H9 (cell line): ENCODE results near the gene KCTD5. TPM values are rescaled to one million over a fixed set of nuclear protein-coding genes. Genes with fewer than 3 reads are reported as not detected.

ENCODE experiments used
- DNase-seq: peaks from one replicate; pipeline ENCODE4 v3.0.0-alpha.2; 2017
- H2AFZ ChIP-seq: one replicate; pipeline ENCODE4 v1.6.1; 2013; ENCODE audit warnings: mild to moderate bottlenecking, low read length, control low read depth, moderate library complexity
- H2AK5ac ChIP-seq: 2 replicates; pipeline ENCODE4 v1.6.1; 2013; ENCODE audit warnings: low read length, control low read depth, mixed read lengths; ENCODE audit not compliant: insufficient read length
- H2BK120ac ChIP-seq: one replicate; pipeline ENCODE4 v1.6.1; 2013; ENCODE audit warnings: low read depth, mild to moderate bottlenecking, low read length, control low read depth, inconsistent platforms; ENCODE audit not compliant: poor library complexity, severe bottlenecking
- H2BK12ac ChIP-seq: 2 replicates; pipeline ENCODE4 v1.6.1; 2013; ENCODE audit warnings: low read length, control low read depth, mixed read lengths, low read depth; ENCODE audit not compliant: insufficient read length
- H2BK15ac ChIP-seq: 2 replicates; pipeline ENCODE4 v1.6.1; 2013; ENCODE audit warnings: low read depth, low read length, control low read depth
- H2BK20ac ChIP-seq: one replicate; pipeline ENCODE4 v1.6.1; 2013; ENCODE audit warnings: low read depth, mild to moderate bottlenecking, low read length, control low read depth, inconsistent platforms; ENCODE audit not compliant: poor library complexity, severe bottlenecking
- H2BK5ac ChIP-seq: 2 replicates; pipeline ENCODE4 v1.6.1; 2013; ENCODE audit warnings: low read length, control low read depth, mixed read lengths; ENCODE audit not compliant: insufficient read length
- H3K14ac ChIP-seq: 2 replicates; pipeline ENCODE4 v1.6.1; 2013; ENCODE audit warnings: low read length, control low read depth; ENCODE audit not compliant: insufficient read depth
- H3K18ac ChIP-seq: 2 replicates; pipeline ENCODE4 v1.6.1; 2013; ENCODE audit warnings: low read depth, mild to moderate bottlenecking, mixed read lengths, low read length, control low read depth; ENCODE audit not compliant: insufficient read length
- H3K23ac ChIP-seq: 2 replicates; pipeline ENCODE4 v1.6.1; 2013; ENCODE audit warnings: low read length, control low read depth, mixed read lengths, low read depth; ENCODE audit not compliant: insufficient read length
- H3K23me2 ChIP-seq: 2 replicates; pipeline ENCODE4 v1.6.1; 2013; ENCODE audit warnings: low read depth, mild to moderate bottlenecking, mixed read lengths, low read length, control low read depth; ENCODE audit not compliant: insufficient read length, poor library complexity, severe bottlenecking
- H3K27ac ChIP-seq: 2 replicates; pipeline ENCODE4 v1.5.1; 2013; ENCODE audit warnings: low read length, control low read depth, mixed read lengths, low read depth; ENCODE audit not compliant: insufficient read length
- H3K27me3 ChIP-seq: 2 replicates; pipeline ENCODE4 v1.6.1; 2013; ENCODE audit warnings: low read length, control low read depth, inconsistent platforms; ENCODE audit not compliant: insufficient read depth
- H3K4ac ChIP-seq: 2 replicates; pipeline ENCODE4 v1.6.1; 2013; ENCODE audit warnings: low read depth, mild to moderate bottlenecking, control low read depth, inconsistent platforms, low read length, moderate library complexity
- H3K4me1 ChIP-seq: 2 replicates; pipeline ENCODE4 v1.6.1; 2013; ENCODE audit warnings: low read length, control low read depth, inconsistent platforms; ENCODE audit not compliant: insufficient read depth
- H3K4me2 ChIP-seq: 2 replicates; pipeline ENCODE4 v1.6.1; 2013; ENCODE audit warnings: low read length, control low read depth, mixed read lengths; ENCODE audit not compliant: insufficient read length, insufficient read depth
- H3K56ac ChIP-seq: 2 replicates; pipeline ENCODE4 v1.6.1; 2013; ENCODE audit warnings: low read depth, mild to moderate bottlenecking, mixed read lengths, low read length, control low read depth; ENCODE audit not compliant: insufficient read length
- H3K79me1 ChIP-seq: 2 replicates; pipeline ENCODE4 v1.6.1; 2013; ENCODE audit warnings: low read depth, mild to moderate bottlenecking, moderate library complexity, low read length, control low read depth, inconsistent platforms; ENCODE audit not compliant: insufficient read depth, poor library complexity, severe bottlenecking
- H3K79me2 ChIP-seq: 2 replicates; pipeline ENCODE4 v1.6.1; 2013; ENCODE audit warnings: low read length, control low read depth, inconsistent platforms; ENCODE audit not compliant: insufficient read depth
- H3K9ac ChIP-seq: 2 replicates; pipeline ENCODE4 v1.6.1; 2013; ENCODE audit warnings: low read length, control low read depth, mixed read lengths; ENCODE audit not compliant: insufficient read length; ENCODE audit errors: extremely low read depth
- H3K9me3 ChIP-seq: one replicate; pipeline ENCODE4 v1.6.1; 2013; ENCODE audit warnings: low read depth, low read length, inconsistent platforms; ENCODE audit not compliant: control insufficient read depth
- H3T11ph ChIP-seq: one replicate; pipeline ENCODE4 v1.6.1; 2013; ENCODE audit warnings: mild to moderate bottlenecking, low read length, control low read depth, inconsistent platforms
- H4K20me1 ChIP-seq: one replicate; pipeline ENCODE4 v1.6.1; 2013; ENCODE audit not compliant: control insufficient read depth, insufficient read length, insufficient read depth
- H4K5ac ChIP-seq: 2 replicates; pipeline ENCODE4 v1.6.1; 2013; ENCODE audit warnings: low read depth, mild to moderate bottlenecking, mixed read lengths, low read length, control low read depth; ENCODE audit not compliant: insufficient read length
- H4K8ac ChIP-seq: replicated peaks from 2 replicates; pipeline ENCODE4 v1.6.1; 2013; ENCODE audit warnings: low read length, control low read depth, mixed read lengths, low read depth; ENCODE audit not compliant: insufficient read length
- H4K91ac ChIP-seq: 2 replicates; pipeline ENCODE4 v1.6.1; 2013; ENCODE audit warnings: low read depth, mild to moderate bottlenecking, moderate library complexity, mixed read lengths, low read length, control low read depth; ENCODE audit not compliant: insufficient read length
- H3K27ac Mint-ChIP-seq, 3 experiments: 2 replicates in 2 of 3; 3 replicates in 1 of 3; pipeline ENCODE4 v1.8.0; 2020 to 2021; ENCODE audit warnings: mixed read lengths in 3 of 3, mild to moderate bottlenecking in 1 of 3, moderate library complexity in 1 of 3
- H3K27me3 Mint-ChIP-seq: 2 replicates; pipeline ENCODE4 v1.8.0; 2021; ENCODE audit warnings: low read depth, mild to moderate bottlenecking, moderate library complexity, mixed read lengths
- H3K36me3 Mint-ChIP-seq, 3 experiments: 2 replicates in 2 of 3; 3 replicates in 1 of 3; pipeline ENCODE4 v1.8.0; 2020 to 2021; ENCODE audit warnings: low read depth in 3 of 3, mixed read lengths in 3 of 3; ENCODE audit not compliant: insufficient read depth in 1 of 3
- H3K4me1 Mint-ChIP-seq, 2 experiments: 2 replicates each; pipeline ENCODE4 v1.8.0; 2020; ENCODE audit warnings: mixed read lengths in 2 of 2
- H3K4me3 Mint-ChIP-seq, 2 experiments: 2 replicates in 1 of 2; 3 replicates in 1 of 2; pipeline ENCODE4 v1.8.0; 2020 to 2021; ENCODE audit warnings: mild to moderate bottlenecking in 2 of 2, mixed read lengths in 2 of 2, moderate library complexity in 1 of 2
- H3K9me3 Mint-ChIP-seq, 2 experiments: 2 replicates in 1 of 2; 3 replicates in 1 of 2; pipeline ENCODE4 v1.8.0; 2020; ENCODE audit warnings: mild to moderate bottlenecking in 2 of 2, mixed read lengths in 2 of 2, moderate library complexity in 1 of 2
- WGBS: extraction: QIAGEN DNeasy Blood & Tissue Kit; methylation state at CpG from one replicate; pipeline ENCODE4 v1.1.7; 2013; ENCODE audit warnings: missing lambda C conversion rate, low lambda C conversion rate, mixed read lengths; ENCODE audit not compliant: insufficient read length; ENCODE audit errors: extremely low coverage; 5-methylcytosine and 5-hydroxymethylcytosine counted together
- total RNA-seq: library from RNA; stranded (reverse); gene quantifications from 2 replicates; pipeline ENCODE4 v1.2.1, GENCODE V29; 2021
- TF ChIP-seq, protein P1 (sequence below): fragments of 200-600 bp; sonication (generic); conservative IDR thresholded peaks from 3 replicates; pipeline ENCODE4 v1.8.0; 2021; ENCODE audit warnings: antibody characterized with exemption, mild to moderate bottlenecking

Gene KCTD5
- total RNA-seq, 1 experiment from 2014 or later = 39.9 TPM

DNA sequence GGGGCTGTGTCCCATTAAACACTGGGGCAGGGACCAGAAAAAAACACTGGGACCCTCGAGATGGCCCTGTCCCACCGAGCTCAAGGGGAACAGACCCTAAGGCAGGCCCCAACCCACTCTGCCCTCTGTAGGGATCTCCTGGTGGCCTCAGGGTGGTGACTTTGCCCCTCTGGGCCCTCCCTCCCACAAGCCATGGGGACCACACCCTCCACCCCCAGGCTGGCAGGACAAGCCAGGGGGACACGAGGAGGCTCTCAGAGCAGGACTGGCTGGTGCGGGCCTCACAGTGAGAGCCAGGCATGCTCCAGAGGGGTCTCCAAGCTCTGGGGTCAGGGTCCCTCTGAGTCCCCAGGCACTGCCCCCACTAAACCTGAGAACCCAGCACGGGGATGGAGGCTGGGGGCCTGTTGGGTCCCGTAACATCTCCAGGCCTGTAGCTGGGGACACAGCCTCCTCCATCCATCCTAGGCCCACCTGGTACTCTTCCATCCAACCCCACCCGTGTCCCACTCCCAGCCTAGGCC lies 55.6 kb downstream of the KCTD5 start:
- no peak overlapping the region for H3K4ac ChIP-seq
- H3K4me2 ChIP-seq = no peak overlapping the region
- no peaks in the 10 kb centered on the region for H3K79me2 ChIP-seq
- no peak overlapping the region for H2BK120ac ChIP-seq
- H2BK12ac ChIP-seq = no peak overlapping the region
- H3K9me3 Mint-ChIP-seq = no peaks in the 10 kb centered on the region
- H4K20me1 ChIP-seq = no peaks in the 10 kb centered on the region
- H3K4me3 Mint-ChIP-seq = no peak overlapping the region
- no peaks in the 10 kb centered on the region for H3K36me3 Mint-ChIP-seq
- no peak overlapping the region for H3K27ac ChIP-seq
- DNase-seq = no peak
- H2AK5ac ChIP-seq = no peak overlapping the region
- H3K4me1 ChIP-seq = no peaks in the 10 kb centered on the region
- no peak overlapping the region for H3K14ac ChIP-seq
- TF ChIP-seq, protein P1, sequence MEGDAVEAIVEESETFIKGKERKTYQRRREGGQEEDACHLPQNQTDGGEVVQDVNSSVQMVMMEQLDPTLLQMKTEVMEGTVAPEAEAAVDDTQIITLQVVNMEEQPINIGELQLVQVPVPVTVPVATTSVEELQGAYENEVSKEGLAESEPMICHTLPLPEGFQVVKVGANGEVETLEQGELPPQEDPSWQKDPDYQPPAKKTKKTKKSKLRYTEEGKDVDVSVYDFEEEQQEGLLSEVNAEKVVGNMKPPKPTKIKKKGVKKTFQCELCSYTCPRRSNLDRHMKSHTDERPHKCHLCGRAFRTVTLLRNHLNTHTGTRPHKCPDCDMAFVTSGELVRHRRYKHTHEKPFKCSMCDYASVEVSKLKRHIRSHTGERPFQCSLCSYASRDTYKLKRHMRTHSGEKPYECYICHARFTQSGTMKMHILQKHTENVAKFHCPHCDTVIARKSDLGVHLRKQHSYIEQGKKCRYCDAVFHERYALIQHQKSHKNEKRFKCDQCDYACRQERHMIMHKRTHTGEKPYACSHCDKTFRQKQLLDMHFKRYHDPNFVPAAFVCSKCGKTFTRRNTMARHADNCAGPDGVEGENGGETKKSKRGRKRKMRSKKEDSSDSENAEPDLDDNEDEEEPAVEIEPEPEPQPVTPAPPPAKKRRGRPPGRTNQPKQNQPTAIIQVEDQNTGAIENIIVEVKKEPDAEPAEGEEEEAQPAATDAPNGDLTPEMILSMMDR = no peak
- H2BK5ac ChIP-seq = no peak overlapping the region
- no peak overlapping the region for H3T11ph ChIP-seq
- H4K91ac ChIP-seq = no peak overlapping the region
- H3K9ac ChIP-seq = no peak overlapping the region
- no peak overlapping the region for H4K8ac ChIP-seq
- no peaks in the 10 kb centered on the region for H3K79me1 ChIP-seq
- H3K27me3 Mint-ChIP-seq = no peaks in the 10 kb centered on the region; the same call in 1 of the 2 replicates
- H2BK15ac ChIP-seq = no peak overlapping the region
- no CpG with 5 or more reads among the region's 7 CpGs for WGBS
- no peak overlapping the region for H4K5ac ChIP-seq
- no peak overlapping the region for H2AFZ ChIP-seq
- H3K27ac Mint-ChIP-seq = peak overlapping the region in 1 of 3 experiments; percentile 61; a peak in 1 of 7 replicates
- H3K23me2 ChIP-seq = no peaks in the 10 kb centered on the region
- no peak overlapping the region for H2BK20ac ChIP-seq
- H3K56ac ChIP-seq = no peak overlapping the region
- no peaks in the 10 kb centered on the region for H3K9me3 ChIP-seq
- peaks cover 6 to 21% of the 10 kb centered on the region in 2 experiments; a peak in 2 of 4 replicates for H3K4me1 Mint-ChIP-seq
- no peak overlapping the region for H3K18ac ChIP-seq
- H3K27me3 ChIP-seq = no peaks in the 10 kb centered on the region
- H3K23ac ChIP-seq = no peak overlapping the region
